H9 (cell line): ENCODE data around the gene MICU1. TPM values are rescaled to one million over a fixed set of nuclear protein-coding genes. Genes with fewer than 3 reads are reported as not detected.

ENCODE experiments used
- DNase-seq: peaks from one replicate; pipeline ENCODE4 v3.0.0-alpha.2; 2017
- H2AFZ ChIP-seq: one replicate; pipeline ENCODE4 v1.6.1; 2013; ENCODE audit warnings: mild to moderate bottlenecking, low read length, control low read depth, moderate library complexity
- H2AK5ac ChIP-seq: 2 replicates; pipeline ENCODE4 v1.6.1; 2013; ENCODE audit warnings: low read length, control low read depth, mixed read lengths; ENCODE audit not compliant: insufficient read length
- H2BK120ac ChIP-seq: one replicate; pipeline ENCODE4 v1.6.1; 2013; ENCODE audit warnings: low read depth, mild to moderate bottlenecking, low read length, control low read depth, inconsistent platforms; ENCODE audit not compliant: poor library complexity, severe bottlenecking
- H2BK12ac ChIP-seq: 2 replicates; pipeline ENCODE4 v1.6.1; 2013; ENCODE audit warnings: low read length, control low read depth, mixed read lengths, low read depth; ENCODE audit not compliant: insufficient read length
- H2BK15ac ChIP-seq: 2 replicates; pipeline ENCODE4 v1.6.1; 2013; ENCODE audit warnings: low read depth, low read length, control low read depth
- H2BK20ac ChIP-seq: one replicate; pipeline ENCODE4 v1.6.1; 2013; ENCODE audit warnings: low read depth, mild to moderate bottlenecking, low read length, control low read depth, inconsistent platforms; ENCODE audit not compliant: poor library complexity, severe bottlenecking
- H2BK5ac ChIP-seq: 2 replicates; pipeline ENCODE4 v1.6.1; 2013; ENCODE audit warnings: low read length, control low read depth, mixed read lengths; ENCODE audit not compliant: insufficient read length
- H3K14ac ChIP-seq: 2 replicates; pipeline ENCODE4 v1.6.1; 2013; ENCODE audit warnings: low read length, control low read depth; ENCODE audit not compliant: insufficient read depth
- H3K18ac ChIP-seq: 2 replicates; pipeline ENCODE4 v1.6.1; 2013; ENCODE audit warnings: low read depth, mild to moderate bottlenecking, mixed read lengths, low read length, control low read depth; ENCODE audit not compliant: insufficient read length
- H3K23ac ChIP-seq: 2 replicates; pipeline ENCODE4 v1.6.1; 2013; ENCODE audit warnings: low read length, control low read depth, mixed read lengths, low read depth; ENCODE audit not compliant: insufficient read length
- H3K23me2 ChIP-seq: 2 replicates; pipeline ENCODE4 v1.6.1; 2013; ENCODE audit warnings: low read depth, mild to moderate bottlenecking, mixed read lengths, low read length, control low read depth; ENCODE audit not compliant: insufficient read length, poor library complexity, severe bottlenecking
- H3K27ac ChIP-seq: 2 replicates; pipeline ENCODE4 v1.5.1; 2013; ENCODE audit warnings: low read length, control low read depth, mixed read lengths, low read depth; ENCODE audit not compliant: insufficient read length
- H3K27me3 ChIP-seq: 2 replicates; pipeline ENCODE4 v1.6.1; 2013; ENCODE audit warnings: low read length, control low read depth, inconsistent platforms; ENCODE audit not compliant: insufficient read depth
- H3K4ac ChIP-seq: 2 replicates; pipeline ENCODE4 v1.6.1; 2013; ENCODE audit warnings: low read depth, mild to moderate bottlenecking, control low read depth, inconsistent platforms, low read length, moderate library complexity
- H3K4me1 ChIP-seq: 2 replicates; pipeline ENCODE4 v1.6.1; 2013; ENCODE audit warnings: low read length, control low read depth, inconsistent platforms; ENCODE audit not compliant: insufficient read depth
- H3K4me2 ChIP-seq: 2 replicates; pipeline ENCODE4 v1.6.1; 2013; ENCODE audit warnings: low read length, control low read depth, mixed read lengths; ENCODE audit not compliant: insufficient read length, insufficient read depth
- H3K56ac ChIP-seq: 2 replicates; pipeline ENCODE4 v1.6.1; 2013; ENCODE audit warnings: low read depth, mild to moderate bottlenecking, mixed read lengths, low read length, control low read depth; ENCODE audit not compliant: insufficient read length
- H3K79me1 ChIP-seq: 2 replicates; pipeline ENCODE4 v1.6.1; 2013; ENCODE audit warnings: low read depth, mild to moderate bottlenecking, moderate library complexity, low read length, control low read depth, inconsistent platforms; ENCODE audit not compliant: insufficient read depth, poor library complexity, severe bottlenecking
- H3K79me2 ChIP-seq: 2 replicates; pipeline ENCODE4 v1.6.1; 2013; ENCODE audit warnings: low read length, control low read depth, inconsistent platforms; ENCODE audit not compliant: insufficient read depth
- H3K9ac ChIP-seq: 2 replicates; pipeline ENCODE4 v1.6.1; 2013; ENCODE audit warnings: low read length, control low read depth, mixed read lengths; ENCODE audit not compliant: insufficient read length; ENCODE audit errors: extremely low read depth
- H3K9me3 ChIP-seq: one replicate; pipeline ENCODE4 v1.6.1; 2013; ENCODE audit warnings: low read depth, low read length, inconsistent platforms; ENCODE audit not compliant: control insufficient read depth
- H3T11ph ChIP-seq: one replicate; pipeline ENCODE4 v1.6.1; 2013; ENCODE audit warnings: mild to moderate bottlenecking, low read length, control low read depth, inconsistent platforms
- H4K20me1 ChIP-seq: one replicate; pipeline ENCODE4 v1.6.1; 2013; ENCODE audit not compliant: control insufficient read depth, insufficient read length, insufficient read depth
- H4K5ac ChIP-seq: 2 replicates; pipeline ENCODE4 v1.6.1; 2013; ENCODE audit warnings: low read depth, mild to moderate bottlenecking, mixed read lengths, low read length, control low read depth; ENCODE audit not compliant: insufficient read length
- H4K8ac ChIP-seq: replicated peaks from 2 replicates; pipeline ENCODE4 v1.6.1; 2013; ENCODE audit warnings: low read length, control low read depth, mixed read lengths, low read depth; ENCODE audit not compliant: insufficient read length
- H4K91ac ChIP-seq: 2 replicates; pipeline ENCODE4 v1.6.1; 2013; ENCODE audit warnings: low read depth, mild to moderate bottlenecking, moderate library complexity, mixed read lengths, low read length, control low read depth; ENCODE audit not compliant: insufficient read length
- H3K27ac Mint-ChIP-seq, 3 experiments: 2 replicates in 2 of 3; 3 replicates in 1 of 3; pipeline ENCODE4 v1.8.0; 2020 to 2021; ENCODE audit warnings: mixed read lengths in 3 of 3, mild to moderate bottlenecking in 1 of 3, moderate library complexity in 1 of 3
- H3K27me3 Mint-ChIP-seq: 2 replicates; pipeline ENCODE4 v1.8.0; 2021; ENCODE audit warnings: low read depth, mild to moderate bottlenecking, moderate library complexity, mixed read lengths
- H3K36me3 Mint-ChIP-seq, 3 experiments: 2 replicates in 2 of 3; 3 replicates in 1 of 3; pipeline ENCODE4 v1.8.0; 2020 to 2021; ENCODE audit warnings: low read depth in 3 of 3, mixed read lengths in 3 of 3; ENCODE audit not compliant: insufficient read depth in 1 of 3
- H3K4me1 Mint-ChIP-seq, 2 experiments: 2 replicates each; pipeline ENCODE4 v1.8.0; 2020; ENCODE audit warnings: mixed read lengths in 2 of 2
- H3K4me3 Mint-ChIP-seq, 2 experiments: 2 replicates in 1 of 2; 3 replicates in 1 of 2; pipeline ENCODE4 v1.8.0; 2020 to 2021; ENCODE audit warnings: mild to moderate bottlenecking in 2 of 2, mixed read lengths in 2 of 2, moderate library complexity in 1 of 2
- H3K9me3 Mint-ChIP-seq, 2 experiments: 2 replicates in 1 of 2; 3 replicates in 1 of 2; pipeline ENCODE4 v1.8.0; 2020; ENCODE audit warnings: mild to moderate bottlenecking in 2 of 2, mixed read lengths in 2 of 2, moderate library complexity in 1 of 2
- CTCF ChIP-seq: fragments of 200-600 bp; sonication (generic); conservative IDR thresholded peaks from 3 replicates; pipeline ENCODE4 v1.8.0; 2021; ENCODE audit warnings: antibody characterized with exemption, mild to moderate bottlenecking
- WGBS: extraction: QIAGEN DNeasy Blood & Tissue Kit; methylation state at CpG from one replicate; pipeline ENCODE4 v1.1.7; 2013; ENCODE audit warnings: missing lambda C conversion rate, low lambda C conversion rate, mixed read lengths; ENCODE audit not compliant: insufficient read length; ENCODE audit errors: extremely low coverage; 5-methylcytosine and 5-hydroxymethylcytosine counted together
- total RNA-seq: library from RNA; stranded (reverse); gene quantifications from 2 replicates; pipeline ENCODE4 v1.2.1, GENCODE V29; 2021

MICU1 gene
- total RNA-seq, 1 experiment from 2014 or later = 33.2 TPM

- Mint-ChIP-seq H3K27ac (no peak overlapping the region), H3K27me3 (no peaks in the 10 kb centered on the region), H3K4me3 (no peak overlapping the region), H3K36me3 (peaks cover 11 to 19% (median 17%) of the 10 kb centered on the region in 3 experiments; a peak in 6 of 7 replicates), H3K9me3 (no peaks in the 10 kb centered on the region), H3K4me1 (no peaks in the 10 kb centered on the region)
- no CpG with 5 or more reads among the region's 2 CpGs for WGBS
- H3K14ac ChIP-seq = no peak overlapping the region
- H3K56ac ChIP-seq = no peak overlapping the region
- no peak overlapping the region for H3K18ac ChIP-seq
- H4K91ac ChIP-seq = no peak overlapping the region
- H3K4me1 ChIP-seq = no peaks in the 10 kb centered on the region
- no peak overlapping the region for H2BK5ac ChIP-seq
- H2BK12ac ChIP-seq = no peak overlapping the region
- no peaks in the 10 kb centered on the region for H3K9me3 ChIP-seq
- no peak overlapping the region for H3K23ac ChIP-seq
- DNase-seq = no peak
- H3T11ph ChIP-seq = no peak overlapping the region
- H3K23me2 ChIP-seq = no peaks in the 10 kb centered on the region
- H3K27me3 ChIP-seq = no peaks in the 10 kb centered on the region
- no peak overlapping the region for H2AK5ac ChIP-seq
- H3K4me2 ChIP-seq = no peak overlapping the region
- no peak overlapping the region for H2BK20ac ChIP-seq
- no peak overlapping the region for H2BK15ac ChIP-seq
- no peak for TF ChIP-seq CTCF
- no peaks in the 10 kb centered on the region for H4K20me1 ChIP-seq
- no peak overlapping the region for H3K4ac ChIP-seq
- no peak overlapping the region for H4K8ac ChIP-seq
- H3K79me1 ChIP-seq = no peaks in the 10 kb centered on the region
- H4K5ac ChIP-seq = no peak overlapping the region
- no peak overlapping the region for H2BK120ac ChIP-seq
- no peak overlapping the region for H3K9ac ChIP-seq
- H3K79me2 ChIP-seq = no peaks in the 10 kb centered on the region
- no peak overlapping the region for H3K27ac ChIP-seq
- no peak overlapping the region for H2AFZ ChIP-seq
Observed at GRCh38 chr10:72477463-72477862, 148.4 kb downstream of the MICU1 start.
